H9 (cell line): Measurements from ENCODE around the gene SEPTIN6. TPM values are rescaled to one million over a fixed set of nuclear protein-coding genes. Genes with fewer than 3 reads are reported as not detected.

Source experiments
- DNase-seq: peaks from one replicate; pipeline ENCODE4 v3.0.0-alpha.2; 2017
- H2AFZ ChIP-seq: one replicate; pipeline ENCODE4 v1.6.1; 2013; ENCODE audit warnings: mild to moderate bottlenecking, low read length, control low read depth, moderate library complexity
- H2AK5ac ChIP-seq: 2 replicates; pipeline ENCODE4 v1.6.1; 2013; ENCODE audit warnings: low read length, control low read depth, mixed read lengths; ENCODE audit not compliant: insufficient read length
- H2BK120ac ChIP-seq: one replicate; pipeline ENCODE4 v1.6.1; 2013; ENCODE audit warnings: low read depth, mild to moderate bottlenecking, low read length, control low read depth, inconsistent platforms; ENCODE audit not compliant: poor library complexity, severe bottlenecking
- H2BK12ac ChIP-seq: 2 replicates; pipeline ENCODE4 v1.6.1; 2013; ENCODE audit warnings: low read length, control low read depth, mixed read lengths, low read depth; ENCODE audit not compliant: insufficient read length
- H2BK15ac ChIP-seq: 2 replicates; pipeline ENCODE4 v1.6.1; 2013; ENCODE audit warnings: low read depth, low read length, control low read depth
- H2BK20ac ChIP-seq: one replicate; pipeline ENCODE4 v1.6.1; 2013; ENCODE audit warnings: low read depth, mild to moderate bottlenecking, low read length, control low read depth, inconsistent platforms; ENCODE audit not compliant: poor library complexity, severe bottlenecking
- H2BK5ac ChIP-seq: 2 replicates; pipeline ENCODE4 v1.6.1; 2013; ENCODE audit warnings: low read length, control low read depth, mixed read lengths; ENCODE audit not compliant: insufficient read length
- H3K14ac ChIP-seq: 2 replicates; pipeline ENCODE4 v1.6.1; 2013; ENCODE audit warnings: low read length, control low read depth; ENCODE audit not compliant: insufficient read depth
- H3K18ac ChIP-seq: 2 replicates; pipeline ENCODE4 v1.6.1; 2013; ENCODE audit warnings: low read depth, mild to moderate bottlenecking, mixed read lengths, low read length, control low read depth; ENCODE audit not compliant: insufficient read length
- H3K23ac ChIP-seq: 2 replicates; pipeline ENCODE4 v1.6.1; 2013; ENCODE audit warnings: low read length, control low read depth, mixed read lengths, low read depth; ENCODE audit not compliant: insufficient read length
- H3K23me2 ChIP-seq: 2 replicates; pipeline ENCODE4 v1.6.1; 2013; ENCODE audit warnings: low read depth, mild to moderate bottlenecking, mixed read lengths, low read length, control low read depth; ENCODE audit not compliant: insufficient read length, poor library complexity, severe bottlenecking
- H3K27ac ChIP-seq: 2 replicates; pipeline ENCODE4 v1.5.1; 2013; ENCODE audit warnings: low read length, control low read depth, mixed read lengths, low read depth; ENCODE audit not compliant: insufficient read length
- H3K27me3 ChIP-seq: 2 replicates; pipeline ENCODE4 v1.6.1; 2013; ENCODE audit warnings: low read length, control low read depth, inconsistent platforms; ENCODE audit not compliant: insufficient read depth
- H3K4ac ChIP-seq: 2 replicates; pipeline ENCODE4 v1.6.1; 2013; ENCODE audit warnings: low read depth, mild to moderate bottlenecking, control low read depth, inconsistent platforms, low read length, moderate library complexity
- H3K4me1 ChIP-seq: 2 replicates; pipeline ENCODE4 v1.6.1; 2013; ENCODE audit warnings: low read length, control low read depth, inconsistent platforms; ENCODE audit not compliant: insufficient read depth
- H3K4me2 ChIP-seq: 2 replicates; pipeline ENCODE4 v1.6.1; 2013; ENCODE audit warnings: low read length, control low read depth, mixed read lengths; ENCODE audit not compliant: insufficient read length, insufficient read depth
- H3K56ac ChIP-seq: 2 replicates; pipeline ENCODE4 v1.6.1; 2013; ENCODE audit warnings: low read depth, mild to moderate bottlenecking, mixed read lengths, low read length, control low read depth; ENCODE audit not compliant: insufficient read length
- H3K79me1 ChIP-seq: 2 replicates; pipeline ENCODE4 v1.6.1; 2013; ENCODE audit warnings: low read depth, mild to moderate bottlenecking, moderate library complexity, low read length, control low read depth, inconsistent platforms; ENCODE audit not compliant: insufficient read depth, poor library complexity, severe bottlenecking
- H3K79me2 ChIP-seq: 2 replicates; pipeline ENCODE4 v1.6.1; 2013; ENCODE audit warnings: low read length, control low read depth, inconsistent platforms; ENCODE audit not compliant: insufficient read depth
- H3K9ac ChIP-seq: 2 replicates; pipeline ENCODE4 v1.6.1; 2013; ENCODE audit warnings: low read length, control low read depth, mixed read lengths; ENCODE audit not compliant: insufficient read length; ENCODE audit errors: extremely low read depth
- H3K9me3 ChIP-seq: one replicate; pipeline ENCODE4 v1.6.1; 2013; ENCODE audit warnings: low read depth, low read length, inconsistent platforms; ENCODE audit not compliant: control insufficient read depth
- H3T11ph ChIP-seq: one replicate; pipeline ENCODE4 v1.6.1; 2013; ENCODE audit warnings: mild to moderate bottlenecking, low read length, control low read depth, inconsistent platforms
- H4K20me1 ChIP-seq: one replicate; pipeline ENCODE4 v1.6.1; 2013; ENCODE audit not compliant: control insufficient read depth, insufficient read length, insufficient read depth
- H4K5ac ChIP-seq: 2 replicates; pipeline ENCODE4 v1.6.1; 2013; ENCODE audit warnings: low read depth, mild to moderate bottlenecking, mixed read lengths, low read length, control low read depth; ENCODE audit not compliant: insufficient read length
- H4K8ac ChIP-seq: replicated peaks from 2 replicates; pipeline ENCODE4 v1.6.1; 2013; ENCODE audit warnings: low read length, control low read depth, mixed read lengths, low read depth; ENCODE audit not compliant: insufficient read length
- H4K91ac ChIP-seq: 2 replicates; pipeline ENCODE4 v1.6.1; 2013; ENCODE audit warnings: low read depth, mild to moderate bottlenecking, moderate library complexity, mixed read lengths, low read length, control low read depth; ENCODE audit not compliant: insufficient read length
- H3K27ac Mint-ChIP-seq, 3 experiments: 2 replicates in 2 of 3; 3 replicates in 1 of 3; pipeline ENCODE4 v1.8.0; 2020 to 2021; ENCODE audit warnings: mixed read lengths in 3 of 3, mild to moderate bottlenecking in 1 of 3, moderate library complexity in 1 of 3
- H3K27me3 Mint-ChIP-seq: 2 replicates; pipeline ENCODE4 v1.8.0; 2021; ENCODE audit warnings: low read depth, mild to moderate bottlenecking, moderate library complexity, mixed read lengths
- H3K36me3 Mint-ChIP-seq, 3 experiments: 2 replicates in 2 of 3; 3 replicates in 1 of 3; pipeline ENCODE4 v1.8.0; 2020 to 2021; ENCODE audit warnings: low read depth in 3 of 3, mixed read lengths in 3 of 3; ENCODE audit not compliant: insufficient read depth in 1 of 3
- H3K4me1 Mint-ChIP-seq, 2 experiments: 2 replicates each; pipeline ENCODE4 v1.8.0; 2020; ENCODE audit warnings: mixed read lengths in 2 of 2
- H3K4me3 Mint-ChIP-seq, 2 experiments: 2 replicates in 1 of 2; 3 replicates in 1 of 2; pipeline ENCODE4 v1.8.0; 2020 to 2021; ENCODE audit warnings: mild to moderate bottlenecking in 2 of 2, mixed read lengths in 2 of 2, moderate library complexity in 1 of 2
- H3K9me3 Mint-ChIP-seq, 2 experiments: 2 replicates in 1 of 2; 3 replicates in 1 of 2; pipeline ENCODE4 v1.8.0; 2020; ENCODE audit warnings: mild to moderate bottlenecking in 2 of 2, mixed read lengths in 2 of 2, moderate library complexity in 1 of 2
- WGBS: extraction: QIAGEN DNeasy Blood & Tissue Kit; methylation state at CpG from one replicate; pipeline ENCODE4 v1.1.7; 2013; ENCODE audit warnings: missing lambda C conversion rate, low lambda C conversion rate, mixed read lengths; ENCODE audit not compliant: insufficient read length; ENCODE audit errors: extremely low coverage; 5-methylcytosine and 5-hydroxymethylcytosine counted together
- total RNA-seq: library from RNA; stranded (reverse); gene quantifications from 2 replicates; pipeline ENCODE4 v1.2.1, GENCODE V29; 2021
- TF ChIP-seq, protein P1 (sequence below): fragments of 200-600 bp; sonication (generic); conservative IDR thresholded peaks from 3 replicates; pipeline ENCODE4 v1.8.0; 2021; ENCODE audit warnings: antibody characterized with exemption, mild to moderate bottlenecking

SEPTIN6 gene
- total RNA-seq, 1 experiment from 2014 or later = 23.1 TPM

GRCh38 chrX:119696251-119696890 lies 3.4 kb upstream of the SEPTIN6 start:
- Histone ChIP-seq H3K56ac (no peak overlapping the region), H3K9me3 (peaks cover 24% of the 10 kb centered on the region), H4K20me1 (no peaks in the 10 kb centered on the region), H2BK120ac (no peak overlapping the region), H2BK20ac (no peak overlapping the region), H2BK5ac (no peak overlapping the region), H3K4ac (no peak overlapping the region), H3K14ac (no peak overlapping the region), H3K9ac (no peak overlapping the region), H3K79me2 (no peaks in the 10 kb centered on the region), H3T11ph (no peak overlapping the region), H3K23ac (no peak overlapping the region), H4K91ac (no peak overlapping the region), H3K79me1 (no peaks in the 10 kb centered on the region), H3K27ac (no peak overlapping the region), H3K4me2 (no peak overlapping the region), H2AK5ac (no peak overlapping the region), H2BK12ac (no peak overlapping the region), H4K5ac (no peak overlapping the region), H2AFZ (no peak overlapping the region), H3K27me3 (no peaks in the 10 kb centered on the region; the same call in 1 of the 2 replicates), H3K4me1 (peaks cover 5% of the 10 kb centered on the region; the same call in 1 of the 2 replicates), H4K8ac (no peak overlapping the region), H3K18ac (no peak overlapping the region), H3K23me2 (peaks cover 22% of the 10 kb centered on the region), H2BK15ac (no peak overlapping the region)
- H3K27me3 Mint-ChIP-seq = peaks cover 27% of the 10 kb centered on the region
- peaks cover 0 to 13% (median 8%) of the 10 kb centered on the region in 3 experiments; a peak in 5 of 7 replicates for H3K36me3 Mint-ChIP-seq
- WGBS = no CpG with 5 or more reads among the region's 9 CpGs
- TF ChIP-seq, protein P1, sequence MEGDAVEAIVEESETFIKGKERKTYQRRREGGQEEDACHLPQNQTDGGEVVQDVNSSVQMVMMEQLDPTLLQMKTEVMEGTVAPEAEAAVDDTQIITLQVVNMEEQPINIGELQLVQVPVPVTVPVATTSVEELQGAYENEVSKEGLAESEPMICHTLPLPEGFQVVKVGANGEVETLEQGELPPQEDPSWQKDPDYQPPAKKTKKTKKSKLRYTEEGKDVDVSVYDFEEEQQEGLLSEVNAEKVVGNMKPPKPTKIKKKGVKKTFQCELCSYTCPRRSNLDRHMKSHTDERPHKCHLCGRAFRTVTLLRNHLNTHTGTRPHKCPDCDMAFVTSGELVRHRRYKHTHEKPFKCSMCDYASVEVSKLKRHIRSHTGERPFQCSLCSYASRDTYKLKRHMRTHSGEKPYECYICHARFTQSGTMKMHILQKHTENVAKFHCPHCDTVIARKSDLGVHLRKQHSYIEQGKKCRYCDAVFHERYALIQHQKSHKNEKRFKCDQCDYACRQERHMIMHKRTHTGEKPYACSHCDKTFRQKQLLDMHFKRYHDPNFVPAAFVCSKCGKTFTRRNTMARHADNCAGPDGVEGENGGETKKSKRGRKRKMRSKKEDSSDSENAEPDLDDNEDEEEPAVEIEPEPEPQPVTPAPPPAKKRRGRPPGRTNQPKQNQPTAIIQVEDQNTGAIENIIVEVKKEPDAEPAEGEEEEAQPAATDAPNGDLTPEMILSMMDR = no peak
- no peak overlapping the region for H3K4me3 Mint-ChIP-seq
- peaks cover 25 to 52% of the 10 kb centered on the region in 2 experiments for H3K4me1 Mint-ChIP-seq
- peaks cover 73 to 79% of the 10 kb centered on the region in 2 experiments for H3K9me3 Mint-ChIP-seq
- DNase-seq = no peak
- H3K27ac Mint-ChIP-seq = peak overlapping the region in 2 of 3 experiments; percentile 39 to 65; a peak in 2 of 7 replicates
